HEK293T (cell line): ENCODE results near the gene NGFR.

Source experiments
- ARNT ChIP-seq: fragments of 450-650 bp; IDR thresholded peaks from 2 replicates; pipeline ENCODE4 v1.6.1; 2017; ENCODE audit warnings: mild to moderate bottlenecking
- CTBP1 ChIP-seq: fragments of 450-650 bp; IDR thresholded peaks from 2 replicates; pipeline ENCODE4 v1.6.1; 2016; ENCODE audit warnings: borderline replicate concordance
- FOXA1 ChIP-seq: fragments of 450-650 bp; IDR thresholded peaks from 2 replicates; pipeline ENCODE4 v1.6.1; 2016; ENCODE audit warnings: mild to moderate bottlenecking
- FOXM1 ChIP-seq: fragments of 450-650 bp; IDR thresholded peaks from 2 replicates; pipeline ENCODE4 v1.6.1; 2017; ENCODE audit warnings: mild to moderate bottlenecking, borderline replicate concordance
- HDGF ChIP-seq: fragments of 450-650 bp; IDR thresholded peaks from 2 replicates; pipeline ENCODE4 v1.6.1; 2017; ENCODE audit warnings: antibody characterized with exemption, borderline replicate concordance
- LEF1 ChIP-seq: fragments of 450-650 bp; IDR thresholded peaks from 2 replicates; pipeline ENCODE4 v1.6.1; 2017; ENCODE audit warnings: mild to moderate bottlenecking, borderline replicate concordance
- SP1 ChIP-seq: fragments of 450-650 bp; IDR thresholded peaks from 2 replicates; pipeline ENCODE4 v1.6.1; 2017
- SUZ12 ChIP-seq: fragments of 450-650 bp; IDR thresholded peaks from 2 replicates; pipeline ENCODE4 v1.6.1; 2016; ENCODE audit warnings: mild to moderate bottlenecking
- TARDBP ChIP-seq: fragments of 450-650 bp; IDR thresholded peaks from 2 replicates; pipeline ENCODE4 v1.6.1; 2016

DNA sequence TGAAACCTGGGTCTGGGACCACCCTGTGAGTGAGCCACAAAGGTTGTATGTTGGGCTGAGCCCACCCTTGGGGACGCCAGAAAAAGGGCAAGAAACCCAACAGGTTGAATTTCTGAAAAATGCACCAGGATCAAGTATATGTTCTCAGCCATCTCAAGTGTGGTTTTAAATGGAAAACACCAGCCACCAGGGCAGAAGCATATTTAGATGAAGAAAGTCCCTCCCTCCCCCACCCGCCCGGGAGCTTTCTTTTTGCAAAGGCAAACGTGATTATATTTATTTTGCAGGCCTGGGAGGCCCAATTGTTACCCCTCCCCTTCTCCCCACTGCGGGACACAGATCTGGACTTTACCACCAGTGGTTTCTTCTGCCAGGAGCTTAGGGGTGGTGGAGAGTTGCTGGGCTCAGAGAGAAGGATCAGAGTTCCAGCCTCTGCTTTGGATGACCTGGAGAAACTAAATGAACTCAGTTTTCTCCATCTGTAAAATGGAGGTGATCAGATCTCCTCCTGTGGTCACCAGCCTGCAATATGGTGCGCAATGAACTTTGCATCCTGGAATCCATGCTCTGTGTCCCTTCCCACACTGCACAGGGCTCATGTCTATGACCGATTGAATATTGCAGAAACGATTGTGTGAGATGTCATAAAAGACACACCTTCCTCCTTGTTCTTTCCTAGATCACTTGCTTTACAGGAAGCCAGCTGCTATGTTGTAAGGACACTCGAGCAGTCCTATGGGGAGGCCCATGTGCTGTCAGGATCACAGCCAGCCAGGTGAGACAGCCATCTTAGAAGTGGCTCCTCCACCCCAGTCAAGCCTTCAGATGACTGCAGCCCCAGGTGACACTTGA lies 21.0 kb upstream of the NGFR start:
- TF ChIP-seq TARDBP (no peak), FOXA1 (no peak), SP1 (no peak), FOXM1 (no peak), CTBP1 (no peak), SUZ12 (no peak), ARNT (no peak), LEF1 (no peak), HDGF (no peak)
